H1 (cell line): ENCODE data around the gene CLIC3. TPM values are rescaled to one million over a fixed set of nuclear protein-coding genes. Genes with fewer than 3 reads are reported as not detected.

ENCODE experiments used
- FOSL1 ChIP-seq: IDR thresholded peaks from 2 replicates; pipeline ENCODE4 v1.6.1; 2011; ENCODE audit warnings: mild to moderate bottlenecking, low read depth, low read length, moderate library complexity; ENCODE audit not compliant: insufficient read depth
- polyA plus RNA-seq, 7 experiments: library from polyadenylated mRNA; depleted of rRNA in 3 of 7; stranded (reverse) in 5 of 7; unstranded in 2 of 7; fragments of >200 nt in 5 of 7; fragments of 200-250 nt in 2 of 7; gene quantifications; 1 replicate in 5 of 7; 2 replicates in 1 of 7; 4 replicates in 1 of 7; pipeline versions ENCODE4 v1.2.1 to v1.2.3, GENCODE V29; 2011 to 2013; ENCODE audit warnings: missing spikeins in 2 of 7, mixed read lengths in 2 of 7
- total RNA-seq: library from RNA; stranded (reverse); fragmentation: NEBNext Ultra II Directional; extraction: Animal tissue kit (Norgen Biotek cat#: 25700); gene quantifications from 2 replicates; pipeline ENCODE4 v1.2.1, GENCODE V29; 2021
- TF ChIP-seq, protein P1 (sequence below): fragments of 300-600 bp; sonication (generic); IDR thresholded peaks from 2 replicates; pipeline ENCODE4 v1.7.1; 2012; ENCODE audit warnings: low read length, moderate library complexity, mild to moderate bottlenecking, inconsistent platforms; ENCODE audit not compliant: insufficient replicate concordance
- TF ChIP-seq, protein P2 (sequence below): IDR thresholded peaks from 2 replicates; pipeline ENCODE4 v1.6.1; 2012; ENCODE audit warnings: inconsistent platforms
- TF ChIP-seq, protein P3 (sequence below): IDR thresholded peaks from 2 replicates; pipeline ENCODE4 v1.6.1; 2011; ENCODE audit warnings: low read depth, mild to moderate bottlenecking, low read length; ENCODE audit not compliant: insufficient read depth
- TF ChIP-seq, protein P4 (sequence below): IDR thresholded peaks from 2 replicates; pipeline ENCODE4 v1.6.1; 2011; ENCODE audit warnings: low read length, improper control_type of control experiment

CLIC3 gene
- total and polyA plus RNA-seq, 2 of the 8 experiments (the other 6 are each of a cell fraction or from before 2014, with no cell fraction given): 0.12 TPM; not detected in 1

DNA sequence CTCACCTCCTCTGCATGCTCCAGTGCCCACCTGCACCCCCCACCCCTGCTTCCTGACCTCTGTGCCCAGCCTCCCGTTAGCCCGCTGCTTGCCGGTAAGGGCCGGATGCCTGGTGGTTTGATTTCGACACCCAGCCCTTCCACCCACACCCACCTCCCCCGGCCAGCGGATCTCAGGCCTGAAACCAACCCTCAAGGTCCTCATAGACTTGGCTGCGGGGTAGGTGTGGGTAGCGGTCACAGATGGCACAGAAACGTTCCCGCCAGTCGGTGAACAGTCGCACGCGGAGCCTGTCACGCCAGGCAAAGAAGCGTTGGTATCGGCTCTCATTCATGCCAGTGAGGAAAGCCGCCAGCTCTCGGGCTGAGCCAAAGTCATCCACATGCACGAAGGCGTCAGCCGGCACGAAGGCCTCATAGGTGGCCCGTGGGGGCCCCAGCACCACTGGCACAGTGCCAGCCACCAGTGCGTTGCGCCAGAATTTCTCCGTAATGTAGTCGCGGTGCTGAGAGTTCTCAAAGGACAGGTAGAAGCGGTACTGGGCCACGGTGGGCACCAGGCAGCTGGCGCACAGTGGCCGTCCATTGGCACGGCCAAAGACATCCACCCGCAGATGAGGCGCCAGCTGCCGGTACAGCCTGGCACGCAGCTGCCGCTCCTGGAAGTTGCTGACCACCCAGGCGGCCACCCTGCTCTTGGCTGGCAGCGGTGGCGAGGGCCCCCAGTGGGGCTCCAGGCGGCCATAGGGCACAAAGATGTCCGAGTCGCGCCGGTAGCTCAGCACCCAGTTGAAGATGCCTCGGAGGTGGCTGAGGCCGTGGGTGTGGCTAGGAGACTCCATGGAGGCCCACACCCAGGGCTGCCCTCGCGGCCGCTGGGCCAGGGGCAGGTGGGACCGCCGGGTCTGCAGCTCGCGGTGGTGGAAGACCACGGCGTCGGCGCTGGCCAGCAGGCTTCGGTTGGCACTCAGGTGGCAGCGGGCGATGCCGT is 34.5 kb upstream of the CLIC3 start (continued):
- TF ChIP-seq, protein P1, sequence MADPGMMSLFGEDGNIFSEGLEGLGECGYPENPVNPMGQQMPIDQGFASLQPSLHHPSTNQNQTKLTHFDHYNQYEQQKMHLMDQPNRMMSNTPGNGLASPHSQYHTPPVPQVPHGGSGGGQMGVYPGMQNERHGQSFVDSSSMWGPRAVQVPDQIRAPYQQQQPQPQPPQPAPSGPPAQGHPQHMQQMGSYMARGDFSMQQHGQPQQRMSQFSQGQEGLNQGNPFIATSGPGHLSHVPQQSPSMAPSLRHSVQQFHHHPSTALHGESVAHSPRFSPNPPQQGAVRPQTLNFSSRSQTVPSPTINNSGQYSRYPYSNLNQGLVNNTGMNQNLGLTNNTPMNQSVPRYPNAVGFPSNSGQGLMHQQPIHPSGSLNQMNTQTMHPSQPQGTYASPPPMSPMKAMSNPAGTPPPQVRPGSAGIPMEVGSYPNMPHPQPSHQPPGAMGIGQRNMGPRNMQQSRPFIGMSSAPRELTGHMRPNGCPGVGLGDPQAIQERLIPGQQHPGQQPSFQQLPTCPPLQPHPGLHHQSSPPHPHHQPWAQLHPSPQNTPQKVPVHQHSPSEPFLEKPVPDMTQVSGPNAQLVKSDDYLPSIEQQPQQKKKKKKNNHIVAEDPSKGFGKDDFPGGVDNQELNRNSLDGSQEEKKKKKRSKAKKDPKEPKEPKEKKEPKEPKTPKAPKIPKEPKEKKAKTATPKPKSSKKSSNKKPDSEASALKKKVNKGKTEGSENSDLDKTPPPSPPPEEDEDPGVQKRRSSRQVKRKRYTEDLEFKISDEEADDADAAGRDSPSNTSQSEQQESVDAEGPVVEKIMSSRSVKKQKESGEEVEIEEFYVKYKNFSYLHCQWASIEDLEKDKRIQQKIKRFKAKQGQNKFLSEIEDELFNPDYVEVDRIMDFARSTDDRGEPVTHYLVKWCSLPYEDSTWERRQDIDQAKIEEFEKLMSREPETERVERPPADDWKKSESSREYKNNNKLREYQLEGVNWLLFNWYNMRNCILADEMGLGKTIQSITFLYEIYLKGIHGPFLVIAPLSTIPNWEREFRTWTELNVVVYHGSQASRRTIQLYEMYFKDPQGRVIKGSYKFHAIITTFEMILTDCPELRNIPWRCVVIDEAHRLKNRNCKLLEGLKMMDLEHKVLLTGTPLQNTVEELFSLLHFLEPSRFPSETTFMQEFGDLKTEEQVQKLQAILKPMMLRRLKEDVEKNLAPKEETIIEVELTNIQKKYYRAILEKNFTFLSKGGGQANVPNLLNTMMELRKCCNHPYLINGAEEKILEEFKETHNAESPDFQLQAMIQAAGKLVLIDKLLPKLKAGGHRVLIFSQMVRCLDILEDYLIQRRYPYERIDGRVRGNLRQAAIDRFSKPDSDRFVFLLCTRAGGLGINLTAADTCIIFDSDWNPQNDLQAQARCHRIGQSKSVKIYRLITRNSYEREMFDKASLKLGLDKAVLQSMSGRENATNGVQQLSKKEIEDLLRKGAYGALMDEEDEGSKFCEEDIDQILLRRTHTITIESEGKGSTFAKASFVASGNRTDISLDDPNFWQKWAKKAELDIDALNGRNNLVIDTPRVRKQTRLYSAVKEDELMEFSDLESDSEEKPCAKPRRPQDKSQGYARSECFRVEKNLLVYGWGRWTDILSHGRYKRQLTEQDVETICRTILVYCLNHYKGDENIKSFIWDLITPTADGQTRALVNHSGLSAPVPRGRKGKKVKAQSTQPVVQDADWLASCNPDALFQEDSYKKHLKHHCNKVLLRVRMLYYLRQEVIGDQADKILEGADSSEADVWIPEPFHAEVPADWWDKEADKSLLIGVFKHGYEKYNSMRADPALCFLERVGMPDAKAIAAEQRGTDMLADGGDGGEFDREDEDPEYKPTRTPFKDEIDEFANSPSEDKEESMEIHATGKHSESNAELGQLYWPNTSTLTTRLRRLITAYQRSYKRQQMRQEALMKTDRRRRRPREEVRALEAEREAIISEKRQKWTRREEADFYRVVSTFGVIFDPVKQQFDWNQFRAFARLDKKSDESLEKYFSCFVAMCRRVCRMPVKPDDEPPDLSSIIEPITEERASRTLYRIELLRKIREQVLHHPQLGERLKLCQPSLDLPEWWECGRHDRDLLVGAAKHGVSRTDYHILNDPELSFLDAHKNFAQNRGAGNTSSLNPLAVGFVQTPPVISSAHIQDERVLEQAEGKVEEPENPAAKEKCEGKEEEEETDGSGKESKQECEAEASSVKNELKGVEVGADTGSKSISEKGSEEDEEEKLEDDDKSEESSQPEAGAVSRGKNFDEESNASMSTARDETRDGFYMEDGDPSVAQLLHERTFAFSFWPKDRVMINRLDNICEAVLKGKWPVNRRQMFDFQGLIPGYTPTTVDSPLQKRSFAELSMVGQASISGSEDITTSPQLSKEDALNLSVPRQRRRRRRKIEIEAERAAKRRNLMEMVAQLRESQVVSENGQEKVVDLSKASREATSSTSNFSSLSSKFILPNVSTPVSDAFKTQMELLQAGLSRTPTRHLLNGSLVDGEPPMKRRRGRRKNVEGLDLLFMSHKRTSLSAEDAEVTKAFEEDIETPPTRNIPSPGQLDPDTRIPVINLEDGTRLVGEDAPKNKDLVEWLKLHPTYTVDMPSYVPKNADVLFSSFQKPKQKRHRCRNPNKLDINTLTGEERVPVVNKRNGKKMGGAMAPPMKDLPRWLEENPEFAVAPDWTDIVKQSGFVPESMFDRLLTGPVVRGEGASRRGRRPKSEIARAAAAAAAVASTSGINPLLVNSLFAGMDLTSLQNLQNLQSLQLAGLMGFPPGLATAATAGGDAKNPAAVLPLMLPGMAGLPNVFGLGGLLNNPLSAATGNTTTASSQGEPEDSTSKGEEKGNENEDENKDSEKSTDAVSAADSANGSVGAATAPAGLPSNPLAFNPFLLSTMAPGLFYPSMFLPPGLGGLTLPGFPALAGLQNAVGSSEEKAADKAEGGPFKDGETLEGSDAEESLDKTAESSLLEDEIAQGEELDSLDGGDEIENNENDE: no peak
- TF ChIP-seq, protein P2, sequence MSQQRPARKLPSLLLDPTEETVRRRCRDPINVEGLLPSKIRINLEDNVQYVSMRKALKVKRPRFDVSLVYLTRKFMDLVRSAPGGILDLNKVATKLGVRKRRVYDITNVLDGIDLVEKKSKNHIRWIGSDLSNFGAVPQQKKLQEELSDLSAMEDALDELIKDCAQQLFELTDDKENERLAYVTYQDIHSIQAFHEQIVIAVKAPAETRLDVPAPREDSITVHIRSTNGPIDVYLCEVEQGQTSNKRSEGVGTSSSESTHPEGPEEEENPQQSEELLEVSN: no peak
- TF ChIP-seq, protein P3, sequence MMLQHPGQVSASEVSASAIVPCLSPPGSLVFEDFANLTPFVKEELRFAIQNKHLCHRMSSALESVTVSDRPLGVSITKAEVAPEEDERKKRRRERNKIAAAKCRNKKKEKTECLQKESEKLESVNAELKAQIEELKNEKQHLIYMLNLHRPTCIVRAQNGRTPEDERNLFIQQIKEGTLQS: no peak
- TF ChIP-seq, protein P4, sequence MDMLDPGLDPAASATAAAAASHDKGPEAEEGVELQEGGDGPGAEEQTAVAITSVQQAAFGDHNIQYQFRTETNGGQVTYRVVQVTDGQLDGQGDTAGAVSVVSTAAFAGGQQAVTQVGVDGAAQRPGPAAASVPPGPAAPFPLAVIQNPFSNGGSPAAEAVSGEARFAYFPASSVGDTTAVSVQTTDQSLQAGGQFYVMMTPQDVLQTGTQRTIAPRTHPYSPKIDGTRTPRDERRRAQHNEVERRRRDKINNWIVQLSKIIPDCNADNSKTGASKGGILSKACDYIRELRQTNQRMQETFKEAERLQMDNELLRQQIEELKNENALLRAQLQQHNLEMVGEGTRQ: no peak
- no peak for TF ChIP-seq FOSL1
